Keratinocyte (primary cell): ENCODE measurements around the gene PALM3. TPM values are rescaled to one million over a fixed set of nuclear protein-coding genes. Genes with fewer than 3 reads are reported as not detected.
"Not testable (repeated sequence)": the region's sequence is repeated elsewhere in the genome, so short reads cannot be mapped to it uniquely, and the experiment has no call there.

Source experiments
- DNase-seq: peaks from one replicate; pipeline ENCODE4 v3.0.0-alpha.2; 2011; ENCODE audit warnings: low read depth, missing footprints, low spot score
- FAIRE-seq: peaks from 2 replicates; lab custom pipeline; 2011; peaks lifted over from hg19 to GRCh38; lab: Jason Lieb, UNC
- H2AFZ ChIP-seq: 2 replicates; pipeline ENCODE4 v1.6.0; 2012; ENCODE audit warnings: low read length, control low read depth, inconsistent platforms; ENCODE audit not compliant: control insufficient read depth
- H3K27ac ChIP-seq: 2 replicates; pipeline ENCODE4 v1.5.1; 2011; ENCODE audit warnings: low read length; ENCODE audit not compliant: control insufficient read depth, insufficient read depth
- H3K27me3 ChIP-seq: 3 replicates; pipeline ENCODE4 v1.6.0; 2011; ENCODE audit warnings: low read length; ENCODE audit not compliant: control insufficient read depth, insufficient read depth; ENCODE audit errors: extremely low read depth
- H3K36me3 ChIP-seq, 2 experiments: 2 replicates in 1 of 2; 3 replicates in 1 of 2; pipeline ENCODE4 v1.5.1; 2011; ENCODE audit warnings: low read length in 2 of 2, mild to moderate bottlenecking in 1 of 2; ENCODE audit not compliant: control insufficient read depth in 2 of 2, insufficient read depth in 2 of 2; ENCODE audit errors: extremely low read depth in 1 of 2
- H3K4me1 ChIP-seq: 3 replicates; pipeline ENCODE4 v1.5.1; 2011; ENCODE audit warnings: low read length; ENCODE audit not compliant: control insufficient read depth, insufficient read depth; ENCODE audit errors: extremely low read depth
- H3K4me2 ChIP-seq: 3 replicates; pipeline ENCODE4 v1.6.0; 2011; ENCODE audit warnings: low read depth, low read length; ENCODE audit not compliant: control insufficient read depth, insufficient read depth; ENCODE audit errors: extremely low read depth
- H3K4me3 ChIP-seq, 3 experiments: fragments of 200-600 bp in 1 of 3; sonication (generic) in 1 of 3; 2 replicates in 2 of 3; 3 replicates in 1 of 3; pipeline ENCODE4 v1.5.1; 2011 to 2016; ENCODE audit warnings: low read length in 3 of 3, mild to moderate bottlenecking in 3 of 3, control low read depth in 2 of 3, inconsistent platforms in 1 of 3, low read depth in 1 of 3, mixed read lengths in 1 of 3, mixed run types in 1 of 3, moderate library complexity in 1 of 3; ENCODE audit not compliant: control insufficient read depth in 2 of 3, insufficient read depth in 2 of 3; ENCODE audit errors: extremely low read depth in 1 of 3
- H3K79me2 ChIP-seq: 2 replicates; pipeline ENCODE4 v1.6.0; 2012; ENCODE audit warnings: low read length; ENCODE audit not compliant: control insufficient read depth, insufficient read depth
- H3K9ac ChIP-seq: 3 replicates; pipeline ENCODE4 v1.6.0; 2011; ENCODE audit warnings: low read length; ENCODE audit not compliant: control insufficient read depth, insufficient read depth; ENCODE audit errors: extremely low read depth
- H3K9me1 ChIP-seq: 3 replicates; pipeline ENCODE4 v1.6.0; 2011; ENCODE audit warnings: low read length; ENCODE audit not compliant: control insufficient read depth, insufficient read depth; ENCODE audit errors: extremely low read depth
- H3K9me3 ChIP-seq: 2 replicates; pipeline ENCODE4 v1.5.1; 2012; ENCODE audit warnings: low read depth, low read length; ENCODE audit not compliant: control insufficient read depth
- H4K20me1 ChIP-seq: 3 replicates; pipeline ENCODE4 v1.6.0; 2011; ENCODE audit warnings: low read length; ENCODE audit not compliant: control insufficient read depth, insufficient read depth; ENCODE audit errors: extremely low read depth
- CTCF ChIP-seq, 3 experiments: IDR thresholded peaks in 1 of 3; conservative IDR thresholded peaks in 1 of 3; optimal IDR thresholded peaks in 1 of 3; 2 replicates in 2 of 3; 3 replicates in 1 of 3; pipeline versions ENCODE3 to v1.5.1; 2011; ENCODE audit warnings: low read length in 3 of 3, mild to moderate bottlenecking in 3 of 3, moderate library complexity in 2 of 3, control low read depth in 1 of 3, inconsistent platforms in 1 of 3; ENCODE audit not compliant: insufficient read depth in 2 of 3; ENCODE audit errors: extremely low read depth in 1 of 3
- EZH2 ChIP-seq: IDR thresholded peaks from one replicate; pipeline ENCODE4 v1.6.1; 2012; ENCODE audit warnings: inconsistent platforms, mild to moderate bottlenecking, low read length, moderate library complexity
- dilution Hi-C: fragments of 300-500 bp; cut with MboI; formaldehyde crosslinking; loops from one replicate; pipeline ENCODE4 v1.7.0; 2020; ENCODE audit warnings: low sequenced_read_pairs; ENCODE audit not compliant: extremely low pct_ligation_motif_present
- polyA plus RNA-seq, 5 experiments: library from polyadenylated mRNA; depleted of rRNA in 3 of 5; stranded (reverse) in 3 of 5; stranded (forward) in 1 of 5; unstranded in 1 of 5; fragments of >200 nt; gene quantifications; 1 replicate in 1 of 5; 2 replicates in 3 of 5; 3 replicates in 1 of 5; pipeline versions ENCODE4 v1.2.1 to v1.2.3, GENCODE V29; 2011 to 2012; ENCODE audit warnings: missing spikeins in 2 of 5, low read depth in 1 of 5, low replicate concordance in 1 of 5

Gene PALM3
- polyA plus RNA-seq, 1 donor (not counting 4 experiments of a cell fraction or from before 2014, with no cell fraction given) = not detected

GRCh38 chr19:14052470-14052869 is 9.4 kb downstream of the PALM3 start:
- Histone ChIP-seq H3K27me3 (peaks cover 12% of the 10 kb centered on the region), H4K20me1 (no peaks in the 10 kb centered on the region), H3K9me1 (no peaks in the 10 kb centered on the region), H3K79me2 (no peaks in the 10 kb centered on the region), H3K36me3 (peaks cover 0 to 2% of the 10 kb centered on the region in 2 experiments), H3K9ac (no peak overlapping the region), H3K27ac (no peak overlapping the region), H3K4me1 (no peaks in the 10 kb centered on the region), H3K4me3 (no peak overlapping the region), H3K4me2 (no peak overlapping the region), H3K9me3 (no peaks in the 10 kb centered on the region), H2AFZ (no peak overlapping the region)
- TF ChIP-seq EZH2 (no peak), CTCF (optimal IDR thresholded peaks at IDR 0.05 in 1 of 3, IDR thresholded peaks at IDR 0.05 in 1 of 3, conservative IDR thresholded peaks at IDR 0.05 in 1 of 3; ENCODE audit: extremely low read depth in 1 of 3, insufficient read depth in 2 of 3, low read length in 3 of 3) (no peak)
- dilution Hi-C loops = no loop called here
- no peak for FAIRE-seq
- no peak for DNase-seq

DNA sequence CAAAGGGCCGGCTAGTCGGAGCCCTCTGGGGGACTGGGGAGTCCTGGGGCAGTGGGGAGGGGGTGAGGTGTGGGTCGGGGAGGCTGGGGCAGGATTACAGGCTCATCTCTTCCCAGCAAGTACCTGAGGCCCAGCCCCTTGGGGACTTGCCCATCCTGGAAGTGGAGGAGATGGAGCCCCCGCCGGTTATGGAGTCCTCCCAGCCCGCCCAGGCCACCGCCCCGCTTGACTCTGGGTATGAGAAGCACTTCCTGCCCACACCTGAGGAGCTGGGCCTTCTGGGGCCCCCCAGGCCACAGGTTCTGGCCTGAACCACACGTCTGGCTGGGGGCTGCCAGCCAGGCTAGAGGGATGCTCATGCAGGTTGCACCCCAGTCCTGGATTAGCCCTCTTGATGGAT is 9.9 kb downstream of the PALM3 start:
- Histone ChIP-seq H3K27me3 (peaks cover 12% of the 10 kb centered on the region), H4K20me1 (no peaks in the 10 kb centered on the region), H3K36me3 (peaks cover 0 to 2% of the 10 kb centered on the region in 2 experiments), H2AFZ (no peak overlapping the region), H3K27ac (no peak overlapping the region), H3K9me3 (no peaks in the 10 kb centered on the region), H3K4me2 (no peak overlapping the region), H3K9me1 (no peaks in the 10 kb centered on the region), H3K9ac (no peak overlapping the region), H3K79me2 (no peaks in the 10 kb centered on the region), H3K4me3 (no peak overlapping the region), H3K4me1 (no peaks in the 10 kb centered on the region)
- TF ChIP-seq CTCF (optimal IDR thresholded peaks at IDR 0.05 in 1 of 3, IDR thresholded peaks at IDR 0.05 in 1 of 3, conservative IDR thresholded peaks at IDR 0.05 in 1 of 3; ENCODE audit: extremely low read depth in 1 of 3, insufficient read depth in 2 of 3, low read length in 3 of 3) (no peak), EZH2 (no peak)
- DNase-seq (no peak), FAIRE-seq (no peak)
- dilution Hi-C loops = no loop called here

- H3K4me2 ChIP-seq, H3K27me3 ChIP-seq, H3K9me3 ChIP-seq, H3K9me1 ChIP-seq, DNase-seq, H3K4me1 ChIP-seq, H3K9ac ChIP-seq, H3K27ac ChIP-seq, H3K36me3 ChIP-seq, H3K4me3 ChIP-seq, H2AFZ ChIP-seq, dilution Hi-C loops, H4K20me1 ChIP-seq, FAIRE-seq, H3K79me2 ChIP-seq: not testable (repeated sequence)
Measured at GRCh38 chr19:14050961-14051360, 10.9 kb downstream of the PALM3 start.
